GM19023 (cell line): ENCODE data around the gene GALNTL6.
"Not testable (repeated sequence)": the region's sequence is repeated elsewhere in the genome, so short reads cannot be mapped to it uniquely, and the experiment has no call there.

ENCODE experiments used
- ATAC-seq: cut with Tn5 transposase; IDR thresholded peaks from one replicate; pipeline ENCODE4 v1.9.1; 2021; ENCODE audit warnings: mild to moderate bottlenecking, moderate library complexity; ENCODE audit not compliant: unreplicated experiment

Gene GALNTL6

GRCh38 chr4:172786039-172786792 lies 973.0 kb downstream of the GALNTL6 start:
- no peak for ATAC-seq

DNA sequence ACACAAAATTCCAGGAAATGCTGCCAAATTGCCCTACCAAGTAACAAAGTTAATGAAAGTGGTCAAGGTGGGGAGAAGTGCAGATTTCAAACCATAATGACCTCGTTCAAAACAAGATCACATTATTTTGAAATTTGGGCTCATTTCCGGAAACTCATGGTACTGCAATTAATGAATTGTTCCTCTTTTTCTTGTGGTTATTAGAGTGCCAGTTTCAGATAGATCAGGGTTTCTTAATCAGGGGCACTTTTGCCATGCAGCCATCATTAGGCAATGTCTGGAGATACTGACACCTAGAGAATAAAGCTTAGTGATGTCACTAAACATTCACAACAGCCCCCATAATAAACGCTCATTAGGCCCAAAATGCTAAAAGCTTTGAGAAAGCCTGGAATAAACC lies 973.9 kb downstream of the GALNTL6 start:
- ATAC-seq: no peak

DNA sequence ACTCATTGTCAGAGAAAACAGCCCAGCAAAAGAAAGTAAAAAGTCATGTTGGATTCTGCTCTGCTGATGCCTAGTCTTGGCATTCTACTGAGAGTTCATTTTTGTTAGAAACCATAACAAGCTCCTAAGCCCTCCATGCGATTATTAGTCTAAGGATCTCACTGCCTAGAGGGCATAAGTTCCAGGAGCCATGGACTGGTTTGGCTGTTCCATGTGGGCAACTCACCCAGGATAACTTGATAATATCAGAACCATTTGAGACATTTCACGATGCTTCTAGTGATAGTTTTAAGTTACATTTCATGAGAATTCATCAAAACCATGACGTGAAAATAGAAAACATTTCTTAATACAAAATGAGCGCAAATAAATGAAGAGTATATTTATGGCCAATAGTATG lies 978.6 kb downstream of the GALNTL6 start:
- ATAC-seq: no peak

GRCh38 chr4:172793565-172794306 lies 980.5 kb downstream of the GALNTL6 start:
- no peak for ATAC-seq

GRCh38 chr4:172794307-172794703 lies 981.1 kb downstream of the GALNTL6 start:
- ATAC-seq: no peak

DNA sequence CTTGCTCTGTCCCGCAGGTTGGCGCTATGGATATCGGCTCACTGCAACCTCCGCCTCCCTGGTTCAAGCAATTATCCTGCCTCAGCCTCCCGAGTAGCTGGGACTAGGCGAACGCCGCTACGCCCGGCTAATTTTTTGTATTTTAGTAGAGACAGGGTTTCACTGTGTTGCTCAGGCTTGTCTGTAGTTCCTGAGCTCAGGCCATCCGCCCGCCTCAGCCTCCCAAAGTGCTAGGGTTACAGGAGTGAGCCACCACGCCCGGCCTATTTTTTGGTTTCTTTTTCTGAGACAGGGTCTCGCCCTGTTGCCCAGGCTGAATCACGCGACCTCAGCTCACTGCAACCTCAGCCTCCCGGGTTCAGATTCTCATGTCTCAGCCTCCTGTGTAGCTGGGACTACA lies 984.1 kb downstream of the GALNTL6 start:
- not testable (repeated sequence) for ATAC-seq

DNA sequence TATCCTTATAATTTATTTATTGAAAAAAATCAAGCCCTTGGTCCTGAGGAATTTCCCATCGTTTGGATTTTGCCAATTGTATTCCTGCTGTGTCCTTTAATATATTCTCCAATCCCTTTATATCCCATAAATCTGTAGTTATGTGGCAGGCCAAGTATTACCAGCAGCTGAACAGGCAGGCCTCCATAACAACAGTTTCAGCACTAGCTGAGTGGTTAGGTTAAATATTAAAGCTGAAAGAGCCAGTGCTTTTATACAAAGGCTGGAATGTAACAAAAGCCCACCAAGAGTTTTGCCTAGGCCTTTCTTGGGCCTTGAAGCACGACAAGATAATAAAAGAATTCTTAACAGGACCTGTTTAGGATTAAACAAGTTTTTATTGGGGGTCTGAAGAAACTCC lies 988.8 kb downstream of the GALNTL6 start:
- ATAC-seq: no peak

DNA sequence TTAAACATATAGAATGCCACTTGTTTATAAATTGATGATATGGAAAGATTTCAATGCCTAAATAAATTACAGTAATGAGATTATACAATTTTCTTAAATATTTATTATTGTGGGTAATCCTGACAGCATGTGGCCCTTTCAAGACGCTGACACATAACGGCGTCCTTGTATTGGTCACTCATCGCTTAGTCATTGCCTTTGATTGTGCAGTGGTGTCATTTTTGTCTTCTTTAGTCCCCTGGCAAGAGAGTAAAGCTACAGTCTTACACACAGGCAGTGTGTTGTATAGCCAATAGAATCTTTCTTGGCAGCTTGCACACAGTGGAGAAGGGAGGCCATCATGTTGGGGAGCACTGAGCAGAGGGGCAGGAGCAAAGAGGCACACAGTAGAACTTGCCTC lies 993.6 kb downstream of the GALNTL6 start:
- ATAC-seq: no peak

- ATAC-seq: no peak
Observed at GRCh38 chr4:172808196-172808595, 995.0 kb downstream of the GALNTL6 start.

GRCh38 chr4:172809319-172809718 lies 996.1 kb downstream of the GALNTL6 start:
- no peak for ATAC-seq

DNA sequence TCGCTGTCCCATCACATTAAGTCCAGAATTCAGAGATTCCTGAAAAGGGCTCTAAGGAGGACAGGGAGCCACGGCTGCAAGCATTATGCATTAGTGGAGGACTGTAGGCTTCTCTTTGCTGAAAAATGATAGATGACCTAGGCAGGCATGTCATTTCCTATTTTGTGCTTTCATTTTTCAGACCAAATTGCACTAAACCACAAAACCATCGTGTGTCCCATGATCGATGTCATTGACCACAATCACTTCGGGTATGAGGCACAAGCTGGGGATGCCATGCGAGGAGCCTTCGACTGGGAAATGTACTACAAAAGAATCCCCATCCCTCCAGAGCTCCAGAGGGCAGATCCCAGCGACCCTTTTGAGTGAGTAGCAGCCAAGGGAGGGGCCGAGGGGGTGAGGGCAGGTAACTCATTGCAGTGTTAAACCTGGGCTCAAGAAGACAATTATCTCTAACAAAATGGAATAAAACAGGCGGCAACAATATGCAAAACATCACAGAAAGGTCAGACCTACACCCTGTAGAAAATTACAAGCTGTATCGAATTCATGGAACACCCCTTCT lies 1000.2 kb downstream of the GALNTL6 start:
- peak; percentile 75 for ATAC-seq

DNA sequence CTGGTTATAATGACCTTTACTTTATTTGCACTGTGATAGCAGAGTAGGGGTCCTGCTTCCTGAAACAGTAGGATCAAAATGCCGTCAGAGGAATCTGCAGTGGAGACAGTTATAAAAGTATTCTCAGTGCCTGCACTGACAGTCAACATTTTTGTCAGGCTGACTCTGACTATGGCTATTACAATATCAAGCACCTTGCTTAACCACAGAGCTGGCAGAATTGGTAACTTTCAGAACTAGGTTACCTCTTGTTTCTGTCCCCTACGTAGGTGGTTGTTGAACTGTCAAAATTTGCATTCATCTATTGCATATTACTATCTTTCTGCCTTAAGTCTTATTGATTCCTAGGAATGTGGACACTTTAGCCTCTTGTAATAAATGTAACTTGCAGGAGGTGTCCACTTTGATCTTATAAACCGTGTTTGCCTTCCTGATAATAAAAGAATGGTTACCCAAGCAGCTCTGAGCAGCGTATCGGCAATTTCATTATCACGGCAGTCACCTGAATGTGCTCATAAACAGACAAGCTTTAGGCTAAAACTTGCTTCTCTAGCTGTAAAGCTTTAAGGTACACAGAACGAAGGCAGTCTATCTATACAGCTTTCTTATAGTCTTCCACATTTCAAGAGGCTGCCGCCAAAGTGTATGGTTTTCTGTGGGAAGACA lies 1002.4 kb downstream of the GALNTL6 start:
- no peak for ATAC-seq

GRCh38 chr4:172818901-172819300 lies 1005.7 kb downstream of the GALNTL6 start:
- no peak for ATAC-seq

GRCh38 chr4:172819353-172819752 lies 1006.1 kb downstream of the GALNTL6 start:
- no peak for ATAC-seq

GRCh38 chr4:172822331-172822730 lies 1009.1 kb downstream of the GALNTL6 start:
- ATAC-seq: no peak

GRCh38 chr4:172826346-172826745 lies 1013.1 kb downstream of the GALNTL6 start:
- ATAC-seq: no peak

DNA sequence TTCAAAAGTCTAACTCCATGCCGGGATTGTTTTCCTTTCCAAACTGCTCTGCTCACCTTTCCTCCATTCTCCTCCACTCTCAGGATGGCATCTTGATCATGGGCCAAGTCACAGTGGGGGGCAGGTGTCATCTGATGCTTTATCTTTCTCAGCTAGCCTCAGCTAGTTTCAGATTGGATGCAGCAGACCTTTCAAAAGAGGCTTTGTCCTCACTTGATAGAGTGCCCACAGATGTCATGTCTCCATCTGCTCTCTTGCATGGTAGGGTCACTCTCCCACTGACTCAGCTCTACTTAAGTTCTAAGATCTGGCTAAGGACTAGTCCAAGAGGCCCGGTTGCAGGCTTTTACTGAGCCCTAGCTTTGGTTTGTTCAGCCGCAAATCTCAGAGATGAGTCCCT lies 1013.7 kb downstream of the GALNTL6 start:
- ATAC-seq: no peak

GRCh38 chr4:172830295-172830764 lies 1017.1 kb downstream of the GALNTL6 start:
- no peak for ATAC-seq

DNA sequence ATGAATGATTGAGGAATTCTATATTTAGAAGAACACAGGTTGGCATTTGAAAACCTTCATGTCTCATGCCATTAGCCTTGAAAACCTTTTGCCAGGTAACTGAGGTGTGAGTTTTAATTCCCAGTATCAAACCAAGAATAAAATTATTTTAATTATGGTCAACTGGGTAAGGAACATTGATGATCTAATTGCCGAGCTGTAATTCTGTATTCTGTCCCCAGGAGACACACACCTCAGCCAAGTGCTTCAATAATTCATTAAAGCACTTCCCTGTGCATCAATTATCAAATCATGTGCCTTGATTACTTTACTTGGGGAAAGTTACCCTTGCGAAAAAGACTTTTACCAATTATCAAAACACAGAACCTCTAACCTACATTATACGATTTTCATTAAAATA lies 1023.5 kb downstream of the GALNTL6 start:
- ATAC-seq: no peak

DNA sequence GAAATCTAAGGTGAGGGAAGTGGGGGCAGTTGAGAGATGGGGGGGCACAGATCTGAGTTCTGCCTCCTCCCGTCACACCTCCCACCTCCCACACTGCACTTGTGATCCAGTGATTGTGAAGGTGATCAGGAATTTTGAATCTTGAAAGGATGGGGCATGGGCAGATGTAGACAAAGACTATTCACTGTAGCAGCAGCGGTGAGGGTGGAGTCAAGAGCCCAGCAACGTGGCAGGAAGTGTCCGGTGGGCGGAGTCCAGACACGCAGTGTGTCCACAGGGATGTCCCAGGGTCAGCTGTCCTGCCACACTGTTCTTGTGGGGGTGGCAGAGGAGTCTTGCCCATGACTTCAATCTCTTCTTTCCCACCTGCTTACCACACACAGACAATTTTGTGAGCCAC lies 1024.9 kb downstream of the GALNTL6 start:
- no peak for ATAC-seq

DNA sequence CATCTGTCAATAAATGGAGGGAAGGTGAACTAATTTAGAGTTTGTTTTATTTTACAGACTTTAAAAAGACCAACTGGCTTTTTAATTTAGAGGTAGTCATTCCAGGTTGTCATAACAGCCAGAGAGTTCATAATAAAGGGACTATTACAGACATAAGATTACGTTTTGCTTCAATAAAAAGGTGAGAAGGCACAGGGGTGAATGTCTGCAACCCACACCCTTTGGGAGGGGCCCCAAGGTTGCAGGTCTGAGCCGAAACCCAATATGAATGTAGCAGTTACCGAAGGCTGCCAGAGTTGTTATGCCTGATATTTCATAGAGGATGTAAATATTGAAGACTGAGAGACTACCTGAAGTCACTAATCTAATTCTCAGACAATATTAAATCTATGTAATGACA lies 1025.7 kb downstream of the GALNTL6 start:
- ATAC-seq: no peak
